MCF 10A (cell line): ENCODE data around the gene DNAH3. TPM values are rescaled to one million over a fixed set of nuclear protein-coding genes. Genes with fewer than 3 reads are reported as not detected.

Source experiments
- BruUV-seq: library from RNA; stranded (reverse); fragments of 400-500 nt; replicated peaks from 2 replicates; lab custom pipeline; 2021; lab: Mats Ljungman, UMichigan
- CTCF ChIA-PET: fragments of 300-600 bp; sonication (Branson Sonifier 250); formaldehyde crosslinking; extraction: SDS; loops from one replicate; lab custom pipeline; 2021; ENCODE audit warnings: antibody characterized with exemption, inconsistent platforms; lab: Yijun Ruan, JAX
- POLR2A ChIA-PET: fragments of 300-600, 350-650 bp; sonication (Branson Sonifier 250); formaldehyde crosslinking; extraction: SDS; loops from one replicate; lab custom pipeline; 2020; ENCODE audit warnings: antibody characterized with exemption, inconsistent platforms; lab: Yijun Ruan, JAX
- DNase-seq: peaks from one replicate; pipeline ENCODE4 v3.0.0-alpha.2; 2018; ENCODE audit not compliant: unreplicated experiment
- H3K27ac Mint-ChIP-seq: one replicate; pipeline ENCODE4 v1.8.0; 2022; ENCODE audit warnings: mild to moderate bottlenecking, low read depth, mixed read lengths; ENCODE audit not compliant: unreplicated experiment
- H3K27me3 Mint-ChIP-seq: one replicate; pipeline ENCODE4 v1.8.0; 2022; ENCODE audit warnings: mixed read lengths; ENCODE audit not compliant: insufficient read depth, unreplicated experiment
- H3K36me3 Mint-ChIP-seq: one replicate; pipeline ENCODE4 v1.8.0; 2022; ENCODE audit warnings: mild to moderate bottlenecking, moderate library complexity, mixed read lengths; ENCODE audit not compliant: insufficient read depth, unreplicated experiment
- H3K4me1 Mint-ChIP-seq: one replicate; pipeline ENCODE4 v1.8.0; 2022; ENCODE audit warnings: mixed read lengths; ENCODE audit not compliant: insufficient read depth, unreplicated experiment
- H3K4me3 Mint-ChIP-seq: one replicate; pipeline ENCODE4 v1.8.0; 2022; ENCODE audit warnings: mild to moderate bottlenecking, moderate library complexity, mixed read lengths; ENCODE audit not compliant: unreplicated experiment
- H3K9me3 Mint-ChIP-seq: one replicate; pipeline ENCODE4 v1.8.0; 2022; ENCODE audit warnings: mixed read lengths; ENCODE audit not compliant: unreplicated experiment
- CTCF ChIP-seq: fragments of 200-600 bp; IDR thresholded peaks from one replicate; pipeline ENCODE4 v1.8.0; 2022; ENCODE audit warnings: antibody characterized with exemption, mild to moderate bottlenecking; ENCODE audit not compliant: unreplicated experiment
- intact Hi-C: fragments of 100-400 bp; cut with micrococcal nuclease; formaldehyde crosslinking; loops from 2 replicates; pipeline ENCODE4 v1.14.1; 2022
- total RNA-seq: library from RNA; stranded (reverse); gene quantifications from 2 replicates; pipeline ENCODE4 v1.2.3, GENCODE V29; 2022

The DNAH3 gene
- total RNA-seq, 1 experiment from 2014 or later = not detected

GRCh38 chr16:21076186-21076883 lies 74.3 kb downstream of the DNAH3 start:
- ChIA-PET POLR2A (no interaction called here), CTCF (interaction anchor here (1.3 kb wide), 1 partner anchor 270 kb away, joined by 5 read pairs; the partner anchor contains the start of genes ERI2 and REXO5)
- Mint-ChIP-seq H3K27ac (no peak overlapping the region), H3K9me3 (no peaks in the 10 kb centered on the region), H3K36me3 (no peaks in the 10 kb centered on the region), H3K27me3 (no peaks in the 10 kb centered on the region), H3K4me3 (no peak overlapping the region), H3K4me1 (peaks cover 6% of the 10 kb centered on the region)
- DNase-seq = no peak
- no peak for TF ChIP-seq CTCF
- no TSS peak for BruUV-seq
- intact Hi-C loops = no loop called here

GRCh38 chr16:21075252-21075651 lies 75.4 kb downstream of the DNAH3 start:
- no TSS peak for BruUV-seq
- no peaks in the 10 kb centered on the region for H3K36me3 Mint-ChIP-seq
- ChIA-PET CTCF (interaction anchor here (0.6 to 4.9 kb wide), 4 partner anchors 9 to 333 kb away, joined by 5 to 32 read pairs (median 14); partner anchors contain the start of genes ERI2 and REXO5), POLR2A (interaction anchor here (0.7 kb wide), 1 partner anchor 9 kb away, joined by 3 read pairs; no protein-coding TSS in a partner anchor)
- no peak for TF ChIP-seq CTCF
- no peak overlapping the region for H3K4me3 Mint-ChIP-seq
- intact Hi-C loops = no loop called here
- H3K27ac Mint-ChIP-seq = no peak overlapping the region
- DNase-seq = no peak
- H3K4me1 Mint-ChIP-seq = peaks cover 6% of the 10 kb centered on the region
- no peaks in the 10 kb centered on the region for H3K9me3 Mint-ChIP-seq
- H3K27me3 Mint-ChIP-seq = no peaks in the 10 kb centered on the region

DNA sequence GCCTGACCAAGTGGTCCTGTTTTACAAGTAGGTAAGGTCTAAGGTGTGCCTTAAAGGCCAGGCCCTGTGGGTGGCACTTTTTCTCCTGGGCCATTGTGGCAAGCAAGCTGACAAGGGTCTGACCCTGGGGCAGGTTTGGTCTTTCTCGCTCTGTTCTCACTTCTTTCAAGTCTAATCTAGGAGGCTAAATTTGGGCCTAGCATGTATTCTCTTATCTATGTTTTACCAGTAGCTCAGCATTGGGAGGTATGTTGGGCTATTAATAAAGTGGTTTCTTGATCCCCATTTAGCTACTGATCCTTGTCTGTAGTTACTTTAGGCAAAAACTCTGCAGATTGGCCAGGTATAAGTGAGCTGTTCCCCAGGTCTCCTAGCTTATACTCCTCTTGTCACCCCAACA lies 77.7 kb downstream of the DNAH3 start:
- DNase-seq = no peak
- no TSS peak for BruUV-seq
- Mint-ChIP-seq H3K36me3 (no peaks in the 10 kb centered on the region), H3K27me3 (no peaks in the 10 kb centered on the region), H3K4me1 (peaks cover 6% of the 10 kb centered on the region), H3K9me3 (no peaks in the 10 kb centered on the region), H3K27ac (no peak overlapping the region), H3K4me3 (no peak overlapping the region)
- intact Hi-C loops = no loop called here
- ChIA-PET CTCF (interaction anchor here (0.7 to 4.9 kb wide), 3 partner anchors 11 to 223 kb away, joined by 3 to 32 read pairs (median 23); no protein-coding TSS in a partner anchor), POLR2A (interaction anchor here (0.6 kb wide), 1 partner anchor 11 kb away, joined by 3 read pairs; no protein-coding TSS in a partner anchor)
- TF ChIP-seq CTCF = no peak

DNA sequence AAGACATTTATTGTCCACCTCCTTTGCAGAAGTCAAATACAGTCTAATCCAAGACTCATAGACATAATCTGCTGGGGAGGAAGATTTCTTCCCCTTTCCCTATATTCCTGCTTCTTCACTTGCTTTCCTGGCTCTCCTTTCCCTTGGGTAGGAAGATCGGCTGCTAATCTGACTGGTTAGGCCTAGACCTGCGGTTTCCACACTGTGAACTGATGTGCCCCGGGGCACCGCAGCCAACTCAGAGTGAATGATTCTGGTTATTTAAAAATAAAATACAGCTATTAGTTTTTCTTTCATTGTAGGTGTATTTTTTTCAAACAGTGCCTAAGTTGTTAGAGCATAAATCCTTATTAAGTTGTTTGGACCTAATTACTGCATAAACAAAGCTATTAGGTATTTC lies 78.9 kb downstream of the DNAH3 start:
- ChIA-PET CTCF (interaction anchor here (4.6 to 4.9 kb wide), 2 partner anchors 13 to 222 kb away, joined by 23 to 32 read pairs; no protein-coding TSS in a partner anchor), POLR2A (no interaction called here)
- DNase-seq = no peak
- H3K4me3 Mint-ChIP-seq = no peak overlapping the region
- BruUV-seq = no TSS peak
- no peak overlapping the region for H3K27ac Mint-ChIP-seq
- no peaks in the 10 kb centered on the region for H3K27me3 Mint-ChIP-seq
- no peak for TF ChIP-seq CTCF
- H3K9me3 Mint-ChIP-seq = no peaks in the 10 kb centered on the region
- no peaks in the 10 kb centered on the region for H3K36me3 Mint-ChIP-seq
- intact Hi-C loops = no loop called here
- peaks cover 6% of the 10 kb centered on the region for H3K4me1 Mint-ChIP-seq
